Activated CD8-positive, alpha-beta memory T cell treated with anti-CD3 and anti-CD28 coated beads, Interleukin-2, amount 10 ng/mL, durations not matched to agents 7 days and 5 days (primary cell): Measurements from ENCODE around the gene POLR2F. TPM values are rescaled to one million over a fixed set of nuclear protein-coding genes. Genes with fewer than 3 reads are reported as not detected.

Experiments used
- ATAC-seq: fragments of 150-1000 bp; cut with Tn5 transposase; one replicate; pipeline ENCODE4 v1.10.0; 2021; ENCODE audit warnings: moderate library complexity
- CTCF ChIA-PET: fragments of 350-600 bp; sonication (Branson Sonifier 250); formaldehyde crosslinking; loops from one replicate; lab custom pipeline; 2021; ENCODE audit warnings: antibody characterized with exemption; lab: Charles Lee
- DNase-seq: peaks from one replicate; pipeline ENCODE4 v3.0.0-alpha.2; 2020
- H3K27ac Mint-ChIP-seq: one replicate; pipeline ENCODE4 v1.8.0; 2021; ENCODE audit warnings: mild to moderate bottlenecking, mixed read lengths
- H3K27me3 Mint-ChIP-seq: one replicate; pipeline ENCODE4 v1.8.0; 2021; ENCODE audit warnings: mixed read lengths
- H3K36me3 Mint-ChIP-seq: one replicate; pipeline ENCODE4 v1.8.0; 2021; ENCODE audit warnings: mild to moderate bottlenecking, mixed read lengths
- H3K4me1 Mint-ChIP-seq: one replicate; pipeline ENCODE4 v1.8.0; 2021; ENCODE audit warnings: mixed read lengths
- H3K4me3 Mint-ChIP-seq: one replicate; pipeline ENCODE4 v1.8.0; 2021; ENCODE audit warnings: mild to moderate bottlenecking, moderate library complexity, mixed read lengths
- H3K9me3 Mint-ChIP-seq: one replicate; pipeline ENCODE4 v1.8.0; 2022; ENCODE audit warnings: low read depth, mixed read lengths
- microRNA-seq: library from miRNA; unstranded; fragments of <30 nt; microRNA quantifications from one replicate; pipeline ENCODE4 v1.2.0, GENCODE V29; 2022
- total RNA-seq, 2 experiments: library from RNA; stranded (reverse); gene quantifications; one replicate each; pipeline ENCODE4 v1.2.3, GENCODE V29; 2021

POLR2F gene
- total RNA-seq, 2 experiments from 2014 or later: 77.4 to 81.0 TPM

DNA sequence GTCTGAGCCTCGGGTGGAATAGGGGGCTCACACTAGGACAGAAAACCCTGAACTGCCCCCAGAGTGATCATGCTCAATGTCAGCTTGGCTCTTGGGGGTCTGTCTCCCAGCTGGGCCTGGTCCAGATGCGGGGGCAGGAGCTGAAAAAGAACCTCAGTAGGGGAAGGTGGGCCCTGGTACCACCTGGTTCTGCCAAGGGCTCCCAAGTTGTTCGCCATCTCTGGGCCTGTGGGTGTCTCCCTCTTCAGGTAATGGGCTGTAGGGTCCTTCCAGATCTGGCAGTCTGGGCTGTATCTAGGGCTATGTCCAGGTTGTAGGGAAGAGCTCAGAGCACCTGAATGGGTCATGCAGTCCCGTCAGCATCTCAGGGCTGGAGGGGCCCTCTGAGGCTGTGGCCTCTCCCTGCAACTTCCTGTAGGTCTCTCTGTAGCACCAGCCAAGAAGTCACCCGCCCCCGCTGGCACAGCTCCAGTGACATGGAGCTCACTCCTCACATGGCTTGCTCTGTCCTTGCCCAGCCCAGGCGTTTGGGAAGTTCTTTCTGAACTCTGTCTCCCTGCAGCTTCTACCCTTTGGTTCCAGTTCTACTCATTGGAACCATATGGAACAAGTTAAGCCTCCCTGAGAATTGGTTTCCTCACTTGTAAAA is 63.9 kb downstream of the POLR2F start:
- Mint-ChIP-seq H3K36me3 (no peaks in the 10 kb centered on the region), H3K4me1 (no peaks in the 10 kb centered on the region), H3K4me3 (no peak overlapping the region), H3K27me3 (no peaks in the 10 kb centered on the region), H3K9me3 (no peaks in the 10 kb centered on the region), H3K27ac (no peak overlapping the region)
- CTCF ChIA-PET: no interaction called here
- no peak for DNase-seq
- no peak for ATAC-seq

DNA sequence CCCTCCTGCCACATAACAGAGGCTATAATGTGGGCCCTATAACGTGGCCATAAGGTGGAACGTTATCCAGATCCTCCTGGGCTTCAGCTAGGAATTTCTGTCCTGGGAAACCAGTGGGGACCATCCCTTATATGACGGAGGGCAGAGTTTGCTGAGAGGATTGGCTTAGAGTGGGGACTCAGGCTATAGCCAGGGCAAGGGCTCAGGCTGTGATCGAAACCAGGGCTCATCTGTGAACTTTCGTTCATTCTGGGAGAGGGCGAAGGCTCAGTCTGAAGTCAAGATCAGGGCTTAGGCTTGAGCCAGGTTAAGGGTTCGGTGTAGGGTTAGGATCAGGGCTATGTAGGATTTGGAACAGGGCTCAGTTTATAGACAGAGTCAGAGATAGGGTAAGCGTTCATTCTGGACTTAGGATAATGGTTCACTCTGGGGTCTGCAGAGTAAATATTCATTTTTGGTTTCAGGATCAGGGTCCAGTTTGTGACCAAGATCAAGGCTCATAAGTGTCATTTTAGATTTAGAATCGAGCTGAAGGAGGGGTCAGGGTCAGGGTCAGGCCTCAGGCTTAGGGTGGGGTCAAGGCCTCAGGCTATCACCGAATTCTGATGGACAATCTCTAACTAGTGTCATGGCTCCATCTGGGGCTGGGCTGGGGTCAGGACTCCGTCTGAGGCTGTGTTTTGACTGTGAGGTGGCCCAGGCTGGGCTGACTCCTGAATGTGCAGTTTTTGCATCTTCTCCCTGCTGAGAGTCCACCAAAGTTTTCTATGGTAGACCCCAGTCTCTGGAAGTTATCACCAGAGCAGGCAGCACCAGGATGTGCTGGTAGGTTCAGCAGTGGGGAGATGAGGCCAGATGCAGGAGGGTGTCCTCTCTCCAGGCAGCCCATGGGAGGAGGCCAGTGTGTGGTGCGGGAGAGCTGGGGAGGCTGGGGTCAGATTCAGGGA is 64.7 kb downstream of the POLR2F start:
- Mint-ChIP-seq H3K9me3 (no peaks in the 10 kb centered on the region), H3K27ac (no peak overlapping the region), H3K27me3 (no peaks in the 10 kb centered on the region), H3K4me3 (no peak overlapping the region), H3K36me3 (no peaks in the 10 kb centered on the region), H3K4me1 (no peaks in the 10 kb centered on the region)
- ATAC-seq (no peak), DNase-seq (no peak)
- CTCF ChIA-PET: no interaction called here

Small RNAs within 50 kb of the gene (microRNA-seq; reads per million reads assigned to microRNA genes)
- gene MIR4534 (not detected), gene MIR6820 (2.6 reads per million)

Other genes starting within 250 kb of the POLR2F start
- gene GCAT, start 145.8 kb upstream of the POLR2F start, total RNA-seq: 10 to 100 TPM; 14.9 to 18.3 TPM
- gene GALR3, start 130.3 kb upstream of the POLR2F start, total RNA-seq: not detected
- 10 to 100 TPM; 27.2 to 31.2 TPM for gene ANKRD54, start 109.4 kb upstream of the POLR2F start, total RNA-seq
- gene EIF3L, start 104.3 kb upstream of the POLR2F start, total RNA-seq: 100 to 1,000 TPM; 218 to 370 TPM
- 10 to 100 TPM; 19.7 to 23.1 TPM for gene MICALL1, start 47.4 kb upstream of the POLR2F start, total RNA-seq
- gene C22orf23, start 98 bp upstream of the POLR2F start, total RNA-seq: under 1 TPM in 1 of 2 experiments, not detected in 1; 0.21 TPM
- gene SOX10, start 30.9 kb downstream of the POLR2F start, total RNA-seq: not detected
- gene PICK1, start 103.7 kb downstream of the POLR2F start, total RNA-seq: 10 to 100 TPM; 12.5 to 15.9 TPM
- gene SLC16A8, start 130.5 kb downstream of the POLR2F start, total RNA-seq: not detected
- gene BAIAP2L2, start 157.0 kb downstream of the POLR2F start, total RNA-seq: under 1 TPM; 0.37 to 0.70 TPM
- 10 to 100 TPM; 41.1 to 71.4 TPM for gene PLA2G6, start 228.1 kb downstream of the POLR2F start, total RNA-seq
- gene MAFF, start 248.3 kb downstream of the POLR2F start, total RNA-seq: 1 to 10 TPM; 6.6 to 7.8 TPM